ENCODE measurements around the gene SCYL1. TPM values are rescaled to one million over a fixed set of nuclear protein-coding genes. Genes with fewer than 3 reads are reported as not detected.

Gene SCYL1
- total and polyA plus RNA-seq, 2 experiments from 2014 or later: 83.9 to 167 TPM

DNA sequence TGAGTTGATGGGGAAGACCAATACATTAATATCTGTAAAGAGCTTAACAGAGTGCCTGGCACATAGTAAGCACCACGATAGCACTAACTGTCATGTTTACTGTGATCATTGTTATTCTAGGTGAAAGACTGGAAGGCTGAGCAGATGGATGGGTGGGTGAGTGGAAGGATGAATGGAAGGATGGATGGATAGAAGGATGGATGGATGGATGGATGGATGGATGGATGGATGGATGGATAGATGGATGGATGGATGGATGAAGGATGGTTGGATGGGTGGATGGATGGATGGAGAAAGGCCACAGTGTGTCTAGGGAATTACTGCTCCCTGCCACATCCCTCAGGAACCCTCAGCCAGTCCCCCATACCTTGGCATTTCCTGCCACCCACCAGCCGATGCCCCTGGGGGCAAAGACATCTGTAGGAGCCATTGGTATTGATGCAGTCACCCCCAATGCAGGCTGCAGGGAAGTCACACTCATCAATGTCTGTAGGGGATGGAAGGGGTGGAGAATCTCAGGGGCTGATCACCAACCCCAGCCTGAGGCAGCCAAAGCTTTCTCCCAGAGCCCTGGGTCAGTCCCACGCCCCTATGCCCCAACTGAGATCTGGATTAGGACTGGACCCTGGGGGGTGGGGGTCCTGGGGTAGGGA, 18.0 kb downstream of the SCYL1 start:
- H3K4me2 ChIP-seq: no peak overlapping the region
- H3K27ac ChIP-seq: no peak overlapping the region
- no peak for TF ChIP-seq EZH2phosphoT487 (IDR thresholded peaks at IDR 0.05; ENCODE audit: low read depth, severe bottlenecking, unreplicated experiment)
- TF ChIP-seq EZH2 (IDR thresholded peaks at IDR 0.05; ENCODE audit: borderline replicate concordance): no peak
- no peaks in the 10 kb centered on the region for H3K36me3 ChIP-seq (replicated peaks; ENCODE audit: insufficient read depth, low read depth)
- H3K9me2 ChIP-seq (replicated peaks; ENCODE audit: insufficient read depth): no peaks in the 10 kb centered on the region
- H3K27me3 ChIP-seq: no peaks in the 10 kb centered on the region
- peaks cover 24% of the 10 kb centered on the region for H3K4me1 ChIP-seq (ENCODE audit: insufficient read depth)
- DNase-seq (ENCODE audit: low spot score): no peak
- no peak overlapping the region for H2AFZ ChIP-seq
- H3K9me3 ChIP-seq (ENCODE audit: low read depth): no peaks in the 10 kb centered on the region
- peaks cover 9% of the 10 kb centered on the region for H3K79me2 ChIP-seq
- H3K4me3 ChIP-seq: no peak overlapping the region
- 96% methylated on average over 3 of the region's 3 CpGs for WGBS (ENCODE audit: low lambda C conversion rate, missing lambda C conversion rate)
- H4K20me1 ChIP-seq (ENCODE audit: insufficient read depth, poor library complexity, severe bottlenecking): peaks cover 16% of the 10 kb centered on the region

DNA sequence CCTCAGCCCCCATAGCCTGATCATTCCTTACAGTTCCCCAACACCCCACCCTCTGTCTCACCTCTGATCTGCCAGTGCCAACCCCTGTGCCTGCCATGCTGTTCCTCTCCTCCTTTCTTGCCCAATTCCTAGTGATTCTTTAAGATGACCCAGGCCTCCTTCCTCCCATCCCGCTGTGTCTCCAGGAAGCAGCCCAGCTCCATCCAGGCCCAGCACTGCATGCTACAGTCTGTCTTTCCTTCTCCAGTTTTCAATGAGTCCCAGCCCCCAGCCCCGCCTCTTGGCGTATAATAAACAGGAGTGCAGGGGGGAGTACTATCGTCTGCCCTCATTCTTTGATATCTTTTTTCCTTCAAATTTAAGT, 21.0 kb downstream of the SCYL1 start:
- Histone ChIP-seq H4K20me1 (ENCODE audit: insufficient read depth, poor library complexity, severe bottlenecking) (no peaks in the 10 kb centered on the region), H3K36me3 (replicated peaks; ENCODE audit: insufficient read depth, low read depth) (no peaks in the 10 kb centered on the region), H3K9me3 (ENCODE audit: low read depth) (no peaks in the 10 kb centered on the region), H3K4me2 (peak overlapping the region; percentile 75), H3K79me2 (peaks cover 9% of the 10 kb centered on the region), H3K4me3 (peak overlapping the region; percentile 34), H3K27ac (peak overlapping the region; percentile 59), H3K4me1 (ENCODE audit: insufficient read depth) (peaks cover 12% of the 10 kb centered on the region), H3K9me2 (replicated peaks; ENCODE audit: insufficient read depth) (no peaks in the 10 kb centered on the region), H3K27me3 (no peaks in the 10 kb centered on the region), H2AFZ (no peak overlapping the region)
- DNase-seq (ENCODE audit: low spot score): peak; percentile 13
- 67% methylated on average over 4 of the region's 4 CpGs for WGBS (ENCODE audit: low lambda C conversion rate, missing lambda C conversion rate)
- TF ChIP-seq EZH2phosphoT487 (IDR thresholded peaks at IDR 0.05; ENCODE audit: low read depth, severe bottlenecking, unreplicated experiment): no peak
- TF ChIP-seq, protein P1, sequence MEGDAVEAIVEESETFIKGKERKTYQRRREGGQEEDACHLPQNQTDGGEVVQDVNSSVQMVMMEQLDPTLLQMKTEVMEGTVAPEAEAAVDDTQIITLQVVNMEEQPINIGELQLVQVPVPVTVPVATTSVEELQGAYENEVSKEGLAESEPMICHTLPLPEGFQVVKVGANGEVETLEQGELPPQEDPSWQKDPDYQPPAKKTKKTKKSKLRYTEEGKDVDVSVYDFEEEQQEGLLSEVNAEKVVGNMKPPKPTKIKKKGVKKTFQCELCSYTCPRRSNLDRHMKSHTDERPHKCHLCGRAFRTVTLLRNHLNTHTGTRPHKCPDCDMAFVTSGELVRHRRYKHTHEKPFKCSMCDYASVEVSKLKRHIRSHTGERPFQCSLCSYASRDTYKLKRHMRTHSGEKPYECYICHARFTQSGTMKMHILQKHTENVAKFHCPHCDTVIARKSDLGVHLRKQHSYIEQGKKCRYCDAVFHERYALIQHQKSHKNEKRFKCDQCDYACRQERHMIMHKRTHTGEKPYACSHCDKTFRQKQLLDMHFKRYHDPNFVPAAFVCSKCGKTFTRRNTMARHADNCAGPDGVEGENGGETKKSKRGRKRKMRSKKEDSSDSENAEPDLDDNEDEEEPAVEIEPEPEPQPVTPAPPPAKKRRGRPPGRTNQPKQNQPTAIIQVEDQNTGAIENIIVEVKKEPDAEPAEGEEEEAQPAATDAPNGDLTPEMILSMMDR (IDR thresholded peaks at IDR 0.05; ENCODE audit: poor library complexity): no peak
- no peak for TF ChIP-seq EZH2 (IDR thresholded peaks at IDR 0.05; ENCODE audit: borderline replicate concordance)

DNA sequence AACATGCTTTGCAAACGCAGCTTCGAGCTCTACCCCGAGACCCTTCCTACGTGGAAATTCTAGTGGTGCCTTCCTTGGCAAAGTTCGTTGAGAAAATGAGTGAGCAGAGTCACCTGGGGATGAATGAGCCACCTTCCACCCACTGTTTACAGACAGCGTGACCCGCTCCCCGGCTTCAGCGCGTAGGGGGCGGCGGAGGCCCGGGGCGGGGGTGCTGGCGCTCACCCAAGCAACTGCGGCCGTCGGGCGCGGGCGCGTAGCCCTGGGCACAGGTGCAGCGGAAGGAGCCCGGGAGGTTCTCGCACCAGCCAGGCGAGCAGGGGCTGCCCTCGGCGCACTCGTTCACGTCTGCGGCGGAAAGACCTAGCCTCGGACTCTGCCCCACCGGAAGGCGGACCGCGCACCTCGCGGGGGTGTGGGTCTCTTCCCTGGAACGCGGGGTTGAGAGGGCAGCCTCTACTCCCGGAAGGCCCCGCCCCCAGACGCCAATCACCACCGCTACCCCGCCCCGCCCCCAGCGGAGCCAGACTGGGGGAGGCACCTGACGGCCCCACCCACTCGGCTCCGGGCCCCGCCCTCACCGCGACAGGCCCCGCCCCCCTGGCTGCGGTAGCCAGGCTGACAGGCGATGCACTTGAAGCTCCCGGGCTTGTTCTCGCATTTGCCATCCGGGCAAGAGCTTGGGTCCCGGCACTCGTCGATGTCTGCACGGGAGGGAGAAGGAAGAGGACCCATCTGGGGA, 21.5 kb downstream of the SCYL1 start:
- Histone ChIP-seq H3K9me3 (ENCODE audit: low read depth) (no peaks in the 10 kb centered on the region), H3K27me3 (no peaks in the 10 kb centered on the region), H3K79me2 (peaks cover 9% of the 10 kb centered on the region), H4K20me1 (ENCODE audit: insufficient read depth, poor library complexity, severe bottlenecking) (no peaks in the 10 kb centered on the region), H3K27ac (peak overlapping the region; percentile 59), H2AFZ (no peak overlapping the region), H3K9me2 (replicated peaks; ENCODE audit: insufficient read depth) (no peaks in the 10 kb centered on the region), H3K36me3 (replicated peaks; ENCODE audit: insufficient read depth, low read depth) (no peaks in the 10 kb centered on the region), H3K4me1 (ENCODE audit: insufficient read depth) (peaks cover 7% of the 10 kb centered on the region), H3K4me3 (peak overlapping the region; percentile 34), H3K4me2 (peak overlapping the region; percentile 75)
- TF ChIP-seq, protein P1 (IDR thresholded peaks at IDR 0.05; ENCODE audit: poor library complexity): no peak
- TF ChIP-seq EZH2phosphoT487 (IDR thresholded peaks at IDR 0.05; ENCODE audit: low read depth, severe bottlenecking, unreplicated experiment): no peak
- no peak for TF ChIP-seq EZH2 (IDR thresholded peaks at IDR 0.05; ENCODE audit: borderline replicate concordance)
- 23% methylated on average over 39 of the region's 64 CpGs for WGBS (ENCODE audit: low lambda C conversion rate, missing lambda C conversion rate)
- DNase-seq (ENCODE audit: low spot score): peak; percentile 95

Measured in hepatocyte (in vitro differentiated cells).